Sigmoid colon (tissue), 4 donors: ENCODE results near the gene SMPDL3A.

Source experiments
- CTCF ChIP-seq, 4 experiments: fragments of 450-650 bp in 3 of 4; fragments of 200-600 bp in 1 of 4; IDR thresholded peaks; one replicate each; pipeline ENCODE4 v1.5.1; 2016 to 2019; ENCODE audit warnings: antibody characterized with exemption in 4 of 4, mild to moderate bottlenecking in 3 of 4, moderate library complexity in 2 of 4
- EP300 ChIP-seq, 4 donors: sonication (generic); formaldehyde crosslinking; IDR thresholded peaks; one replicate each; pipeline ENCODE4 v1.6.1; 2017; ENCODE audit warnings: antibody characterized with exemption in 4 of 4

- TF ChIP-seq CTCF (IDR thresholded peaks at IDR 0.05) (no peak), EP300 (IDR thresholded peaks at IDR 0.05) (no peak)
Measured at GRCh38 chr6:122766256-122766655, 22.8 kb upstream of the SMPDL3A start.
